Astrocyte (in vitro differentiated cells and primary cell): ENCODE results near the gene MEX3C. TPM values are rescaled to one million over a fixed set of nuclear protein-coding genes. Genes with fewer than 3 reads are reported as not detected.

Experiments used
- DNase-seq: peaks from one replicate; pipeline ENCODE4 v3.0.0-alpha.2; 2010; ENCODE audit warnings: low read depth
- FAIRE-seq: peaks from 2 replicates; lab custom pipeline; 2011; peaks lifted over from hg19 to GRCh38; lab: Jason Lieb, UNC
- H2AFZ ChIP-seq: 2 replicates; pipeline ENCODE4 v1.6.0; 2012; ENCODE audit warnings: low read depth, low read length, inconsistent platforms
- H3K27ac ChIP-seq: 2 replicates; pipeline ENCODE4 v1.5.1; 2011; ENCODE audit warnings: low read depth, low read length, inconsistent platforms
- H3K27me3 ChIP-seq: 2 replicates; pipeline ENCODE4 v1.6.0; 2011; ENCODE audit warnings: low read length, inconsistent platforms; ENCODE audit not compliant: insufficient read depth
- H3K36me3 ChIP-seq: 2 replicates; pipeline ENCODE4 v1.5.1; 2011; ENCODE audit warnings: low read length, inconsistent platforms; ENCODE audit not compliant: insufficient read depth
- H3K4me1 ChIP-seq: 2 replicates; pipeline ENCODE4 v1.5.1; 2011; ENCODE audit warnings: low read length, inconsistent platforms; ENCODE audit not compliant: insufficient read depth
- H3K4me2 ChIP-seq: 2 replicates; pipeline ENCODE4 v1.6.0; 2012; ENCODE audit warnings: low read length, inconsistent platforms
- H3K4me3 ChIP-seq: 2 replicates; pipeline ENCODE4 v1.5.1; 2011; ENCODE audit warnings: low read depth, mild to moderate bottlenecking, low read length, inconsistent platforms; ENCODE audit not compliant: insufficient read depth
- H3K79me2 ChIP-seq: 2 replicates; pipeline ENCODE4 v1.6.0; 2012; ENCODE audit warnings: mild to moderate bottlenecking, low read length, inconsistent platforms; ENCODE audit not compliant: insufficient read depth
- H3K9ac ChIP-seq: 2 replicates; pipeline ENCODE4 v1.6.0; 2012; ENCODE audit warnings: mild to moderate bottlenecking, low read length, inconsistent platforms
- H3K9me3 ChIP-seq: 2 replicates; pipeline ENCODE4 v1.5.1; 2012; ENCODE audit warnings: low read depth, mild to moderate bottlenecking, low read length, inconsistent platforms; ENCODE audit not compliant: insufficient read depth
- H4K20me1 ChIP-seq: 2 replicates; pipeline ENCODE4 v1.6.0; 2012; ENCODE audit warnings: low read length, inconsistent platforms; ENCODE audit not compliant: insufficient read depth
- H3K27ac Mint-ChIP-seq: one replicate; pipeline ENCODE4 v1.8.0; 2021; ENCODE audit warnings: mild to moderate bottlenecking, mixed read lengths; ENCODE audit not compliant: unreplicated experiment
- H3K27me3 Mint-ChIP-seq: one replicate; pipeline ENCODE4 v1.8.0; 2021; ENCODE audit warnings: low read depth, mixed read lengths; ENCODE audit not compliant: unreplicated experiment
- H3K36me3 Mint-ChIP-seq: one replicate; pipeline ENCODE4 v1.8.0; 2021; ENCODE audit warnings: low read depth, mixed read lengths; ENCODE audit not compliant: unreplicated experiment
- H3K4me1 Mint-ChIP-seq: one replicate; pipeline ENCODE4 v1.8.0; 2021; ENCODE audit warnings: low read depth, mixed read lengths; ENCODE audit not compliant: unreplicated experiment
- H3K4me3 Mint-ChIP-seq: one replicate; pipeline ENCODE4 v1.8.0; 2021; ENCODE audit warnings: mild to moderate bottlenecking, moderate library complexity, mixed read lengths; ENCODE audit not compliant: unreplicated experiment
- H3K9me3 Mint-ChIP-seq: one replicate; pipeline ENCODE4 v1.8.0; 2021; ENCODE audit warnings: mild to moderate bottlenecking, mixed read lengths; ENCODE audit not compliant: unreplicated experiment
- EZH2 ChIP-seq: IDR thresholded peaks from 2 replicates; pipeline ENCODE4 v1.6.1; 2012; ENCODE audit warnings: mild to moderate bottlenecking, low read length, inconsistent platforms; ENCODE audit not compliant: insufficient read depth
- total RNA-seq: library from RNA; stranded (reverse); gene quantifications from 2 replicates; pipeline ENCODE4 v1.2.1, GENCODE V29; 2021
- TF ChIP-seq, protein P1 (sequence below): IDR thresholded peaks from 2 replicates; pipeline ENCODE4 v1.5.1; 2011; ENCODE audit warnings: low read depth, mild to moderate bottlenecking, inconsistent platforms, low read length, moderate library complexity; ENCODE audit not compliant: insufficient read depth

MEX3C gene
- total RNA-seq, 1 donor from 2014 or later: 72.2 TPM

DNA sequence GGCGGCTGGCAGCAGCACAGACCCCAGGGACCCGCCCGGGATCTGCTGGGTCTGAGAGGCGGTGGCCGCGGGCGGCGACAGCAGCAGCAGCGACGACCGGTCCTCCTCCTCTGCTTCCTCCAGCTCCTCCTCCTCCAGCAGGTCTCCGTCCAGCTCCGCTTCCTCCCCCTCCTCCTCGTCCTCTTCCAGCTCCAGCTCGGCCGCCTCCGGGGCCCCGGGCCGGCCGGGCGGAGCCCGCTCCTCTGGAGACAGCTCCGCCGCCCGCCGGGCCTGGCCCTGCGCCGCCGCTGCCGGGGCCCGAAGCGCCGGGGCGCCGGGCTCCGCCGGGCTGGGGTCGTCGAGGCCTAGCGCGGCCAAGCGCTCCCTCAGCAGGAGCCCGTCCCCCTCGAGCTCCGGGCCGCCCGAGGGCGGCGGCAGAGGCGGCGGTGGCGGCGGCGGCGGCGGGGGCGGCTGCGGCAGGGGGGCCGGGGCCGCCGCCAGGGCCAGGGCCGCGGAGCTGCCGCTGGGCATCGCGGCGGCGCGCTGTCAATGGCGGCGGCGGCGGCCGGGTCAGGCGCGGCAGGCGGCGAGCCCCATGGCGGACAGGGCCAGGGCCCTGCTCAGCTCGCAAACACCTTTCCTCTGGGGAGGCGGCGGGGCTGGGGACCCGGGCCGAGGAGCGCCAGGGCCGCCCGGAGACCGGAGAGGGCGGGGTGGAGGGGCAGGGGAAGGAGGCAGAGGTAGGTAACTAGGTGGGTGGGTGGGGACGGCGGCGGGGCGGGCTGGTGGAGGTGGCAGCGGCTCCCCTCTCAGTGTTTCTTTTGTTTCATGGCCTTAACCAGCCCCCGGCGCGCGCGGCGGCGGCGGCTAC is 445 bp downstream of the MEX3C start:
- Mint-ChIP-seq H3K4me1 (peaks cover 14% of the 10 kb centered on the region), H3K36me3 (peaks cover 4% of the 10 kb centered on the region), H3K9me3 (no peaks in the 10 kb centered on the region), H3K27me3 (no peaks in the 10 kb centered on the region), H3K4me3 (peak overlapping the region; percentile 90), H3K27ac (peak overlapping the region; percentile 75)
- H3K4me3 ChIP-seq: peak overlapping the region; percentile 99
- no peaks in the 10 kb centered on the region for H3K36me3 ChIP-seq
- DNase-seq (peak; percentile 42), FAIRE-seq (no peak)
- no peaks in the 10 kb centered on the region for H3K9me3 ChIP-seq
- no peaks in the 10 kb centered on the region for H3K27me3 ChIP-seq
- TF ChIP-seq EZH2: no peak
- TF ChIP-seq, protein P1, sequence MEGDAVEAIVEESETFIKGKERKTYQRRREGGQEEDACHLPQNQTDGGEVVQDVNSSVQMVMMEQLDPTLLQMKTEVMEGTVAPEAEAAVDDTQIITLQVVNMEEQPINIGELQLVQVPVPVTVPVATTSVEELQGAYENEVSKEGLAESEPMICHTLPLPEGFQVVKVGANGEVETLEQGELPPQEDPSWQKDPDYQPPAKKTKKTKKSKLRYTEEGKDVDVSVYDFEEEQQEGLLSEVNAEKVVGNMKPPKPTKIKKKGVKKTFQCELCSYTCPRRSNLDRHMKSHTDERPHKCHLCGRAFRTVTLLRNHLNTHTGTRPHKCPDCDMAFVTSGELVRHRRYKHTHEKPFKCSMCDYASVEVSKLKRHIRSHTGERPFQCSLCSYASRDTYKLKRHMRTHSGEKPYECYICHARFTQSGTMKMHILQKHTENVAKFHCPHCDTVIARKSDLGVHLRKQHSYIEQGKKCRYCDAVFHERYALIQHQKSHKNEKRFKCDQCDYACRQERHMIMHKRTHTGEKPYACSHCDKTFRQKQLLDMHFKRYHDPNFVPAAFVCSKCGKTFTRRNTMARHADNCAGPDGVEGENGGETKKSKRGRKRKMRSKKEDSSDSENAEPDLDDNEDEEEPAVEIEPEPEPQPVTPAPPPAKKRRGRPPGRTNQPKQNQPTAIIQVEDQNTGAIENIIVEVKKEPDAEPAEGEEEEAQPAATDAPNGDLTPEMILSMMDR: no peak
- peak overlapping the region; percentile 91 for H3K27ac ChIP-seq
- peak overlapping the region; percentile 99 for H3K9ac ChIP-seq
- peaks cover 48% of the 10 kb centered on the region for H3K79me2 ChIP-seq
- H3K4me1 ChIP-seq: peaks cover 22% of the 10 kb centered on the region
- peak overlapping the region; percentile 96 for H3K4me2 ChIP-seq
- H2AFZ ChIP-seq: no peak overlapping the region
- H4K20me1 ChIP-seq: peaks cover 39% of the 10 kb centered on the region

DNA sequence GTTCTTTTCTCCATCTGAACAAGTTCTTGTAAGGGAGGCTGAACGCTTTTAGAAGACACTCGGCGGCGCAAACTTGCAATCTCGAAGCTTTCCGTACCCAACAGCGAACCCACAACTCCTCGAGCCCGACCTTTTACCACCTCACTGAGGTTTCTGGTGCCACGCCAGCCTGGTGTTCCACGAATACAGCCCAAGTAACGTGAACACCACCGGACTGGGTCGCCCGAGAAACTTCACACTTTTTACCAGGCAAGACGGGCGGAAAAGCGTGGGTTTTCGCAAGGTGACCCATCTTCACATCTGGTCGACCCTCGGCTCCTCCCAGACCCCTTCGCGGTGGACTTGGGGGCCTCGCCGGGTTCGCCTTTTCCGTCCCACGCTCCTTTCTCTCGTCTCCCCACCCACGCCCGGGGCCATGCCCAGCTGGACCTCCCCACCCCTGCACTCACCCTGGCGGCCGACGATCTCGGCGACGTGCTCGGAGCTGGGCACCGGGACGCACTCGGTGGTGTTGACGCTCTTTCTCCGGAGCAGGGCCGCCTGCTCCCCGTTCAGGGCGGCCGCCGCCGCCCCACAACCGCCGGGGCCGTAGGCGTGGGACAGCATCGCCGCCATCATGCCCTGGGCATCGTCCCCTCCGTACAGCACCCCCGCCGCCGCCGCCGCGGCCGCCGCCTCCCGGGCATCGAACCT is 1.2 kb downstream of the MEX3C start:
- Mint-ChIP-seq H3K36me3 (peaks cover 4% of the 10 kb centered on the region), H3K27ac (peak overlapping the region; percentile 97), H3K4me3 (peak overlapping the region; percentile 90), H3K9me3 (no peaks in the 10 kb centered on the region), H3K27me3 (no peaks in the 10 kb centered on the region), H3K4me1 (peaks cover 20% of the 10 kb centered on the region)
- H3K9ac ChIP-seq: peak overlapping the region; percentile 99
- no peak overlapping the region for H2AFZ ChIP-seq
- peaks cover 46% of the 10 kb centered on the region for H4K20me1 ChIP-seq
- H3K4me3 ChIP-seq: peak overlapping the region; percentile 99
- peaks cover 25% of the 10 kb centered on the region for H3K4me1 ChIP-seq
- no peaks in the 10 kb centered on the region for H3K9me3 ChIP-seq
- FAIRE-seq (no peak), DNase-seq (no peak)
- no peaks in the 10 kb centered on the region for H3K36me3 ChIP-seq
- peak overlapping the region; percentile 96 for H3K4me2 ChIP-seq
- H3K79me2 ChIP-seq: peaks cover 56% of the 10 kb centered on the region
- peak overlapping the region; percentile 91 for H3K27ac ChIP-seq
- no peak for TF ChIP-seq EZH2
- TF ChIP-seq, protein P1: no peak
- H3K27me3 ChIP-seq: no peaks in the 10 kb centered on the region
